ENCODE data around the gene CFAP92. TPM values are rescaled to one million over a fixed set of nuclear protein-coding genes. Genes with fewer than 3 reads are reported as not detected.

The CFAP92 gene
- total RNA-seq, 1 donor from 2014 or later: not detected

DNA sequence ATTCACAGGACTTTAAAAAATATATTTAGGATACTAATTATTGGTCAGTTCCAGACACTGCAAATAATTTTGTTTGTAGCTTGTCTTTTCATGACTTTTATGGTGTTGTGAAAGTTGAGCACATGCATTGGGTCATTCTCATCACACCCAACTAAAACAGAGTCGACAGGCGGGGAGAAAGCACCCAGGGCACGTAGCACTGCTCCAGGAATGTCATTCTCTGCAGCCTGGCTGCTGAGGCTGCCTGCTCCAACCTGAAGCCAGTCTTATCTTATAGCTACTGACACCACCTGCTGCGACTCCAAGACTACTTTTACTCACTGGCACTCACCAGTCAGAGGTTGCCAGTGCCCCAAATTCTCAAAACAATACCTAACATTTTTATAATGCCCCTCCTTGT, 57.5 kb downstream of the CFAP92 start:
- CTCF ChIA-PET: no interaction called here
- no peaks in the 10 kb centered on the region for H3K4me1 Mint-ChIP-seq
- TF ChIP-seq, protein P1, sequence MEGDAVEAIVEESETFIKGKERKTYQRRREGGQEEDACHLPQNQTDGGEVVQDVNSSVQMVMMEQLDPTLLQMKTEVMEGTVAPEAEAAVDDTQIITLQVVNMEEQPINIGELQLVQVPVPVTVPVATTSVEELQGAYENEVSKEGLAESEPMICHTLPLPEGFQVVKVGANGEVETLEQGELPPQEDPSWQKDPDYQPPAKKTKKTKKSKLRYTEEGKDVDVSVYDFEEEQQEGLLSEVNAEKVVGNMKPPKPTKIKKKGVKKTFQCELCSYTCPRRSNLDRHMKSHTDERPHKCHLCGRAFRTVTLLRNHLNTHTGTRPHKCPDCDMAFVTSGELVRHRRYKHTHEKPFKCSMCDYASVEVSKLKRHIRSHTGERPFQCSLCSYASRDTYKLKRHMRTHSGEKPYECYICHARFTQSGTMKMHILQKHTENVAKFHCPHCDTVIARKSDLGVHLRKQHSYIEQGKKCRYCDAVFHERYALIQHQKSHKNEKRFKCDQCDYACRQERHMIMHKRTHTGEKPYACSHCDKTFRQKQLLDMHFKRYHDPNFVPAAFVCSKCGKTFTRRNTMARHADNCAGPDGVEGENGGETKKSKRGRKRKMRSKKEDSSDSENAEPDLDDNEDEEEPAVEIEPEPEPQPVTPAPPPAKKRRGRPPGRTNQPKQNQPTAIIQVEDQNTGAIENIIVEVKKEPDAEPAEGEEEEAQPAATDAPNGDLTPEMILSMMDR (IDR thresholded peaks at IDR 0.05): no peak
- no peaks in the 10 kb centered on the region for H3K9me3 Mint-ChIP-seq
- H3K4me3 Mint-ChIP-seq: no peak overlapping the region
- intact Hi-C loops (cut with micrococcal nuclease): no loop called here
- no peak for ATAC-seq (ENCODE audit: low read depth)
- H3K27ac Mint-ChIP-seq: no peak overlapping the region
- POLR2A ChIA-PET: no interaction called here
- DNase-seq: no peak
- peaks cover 7% of the 10 kb centered on the region for H3K27me3 Mint-ChIP-seq
- no peaks in the 10 kb centered on the region for H3K36me3 Mint-ChIP-seq (ENCODE audit: low read depth)

DNA sequence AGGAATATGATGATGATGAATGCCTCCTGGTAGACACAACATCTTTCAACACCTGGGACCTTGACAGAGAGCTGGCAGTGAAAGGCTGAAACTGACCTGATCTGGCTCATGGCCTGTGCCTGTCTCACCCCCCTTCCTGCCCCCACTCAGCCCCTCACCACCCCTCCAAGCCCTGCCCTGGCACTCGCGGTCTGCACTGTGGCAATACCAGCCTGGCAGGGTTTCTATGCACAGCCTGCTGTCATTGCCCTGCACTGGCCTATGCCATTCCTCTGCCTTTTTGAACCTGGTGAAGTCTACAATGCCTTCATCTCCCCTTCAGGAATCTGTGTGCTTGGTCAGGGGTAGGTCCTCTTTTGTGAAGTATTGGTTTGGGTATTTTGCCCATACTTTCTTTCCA, 58.0 kb downstream of the CFAP92 start:
- TF ChIP-seq, protein P1 (IDR thresholded peaks at IDR 0.05): no peak
- DNase-seq (no peak), ATAC-seq (ENCODE audit: low read depth) (no peak)
- POLR2A ChIA-PET: no interaction called here
- Mint-ChIP-seq H3K27me3 (peaks cover 7% of the 10 kb centered on the region), H3K4me1 (no peaks in the 10 kb centered on the region), H3K9me3 (no peaks in the 10 kb centered on the region), H3K27ac (no peak overlapping the region), H3K36me3 (ENCODE audit: low read depth) (no peaks in the 10 kb centered on the region), H3K4me3 (no peak overlapping the region)
- intact Hi-C loops (cut with micrococcal nuclease): no loop called here
- CTCF ChIA-PET: no interaction called here

DNA sequence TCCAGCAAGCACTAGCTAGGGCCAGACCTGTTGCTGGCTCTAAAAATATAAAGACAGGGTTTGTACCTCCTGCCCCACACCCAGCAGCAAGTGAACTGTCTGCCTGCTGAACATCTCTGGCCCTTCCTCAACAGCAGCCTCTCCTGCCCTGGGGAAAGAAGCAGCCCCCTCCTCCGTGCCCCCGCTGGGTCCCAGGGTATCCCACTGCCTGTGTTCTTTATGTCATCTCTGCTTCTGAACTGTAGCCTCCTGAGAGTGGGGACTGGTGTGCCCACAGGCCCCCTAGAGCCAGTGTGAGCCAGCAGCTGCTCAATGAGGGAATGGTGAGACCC, 60.0 kb downstream of the CFAP92 start:
- DNase-seq: no peak
- no peak for ATAC-seq (ENCODE audit: low read depth)
- H3K36me3 Mint-ChIP-seq (ENCODE audit: low read depth): no peaks in the 10 kb centered on the region
- POLR2A ChIA-PET: no interaction called here
- peaks cover 3% of the 10 kb centered on the region for H3K9me3 Mint-ChIP-seq
- CTCF ChIA-PET: no interaction called here
- H3K4me3 Mint-ChIP-seq: no peak overlapping the region
- intact Hi-C loops (cut with micrococcal nuclease): no loop called here
- H3K4me1 Mint-ChIP-seq: no peaks in the 10 kb centered on the region
- H3K27me3 Mint-ChIP-seq: peaks cover 4% of the 10 kb centered on the region
- no peak overlapping the region for H3K27ac Mint-ChIP-seq
- TF ChIP-seq, protein P1 (IDR thresholded peaks at IDR 0.05): no peak

DNA sequence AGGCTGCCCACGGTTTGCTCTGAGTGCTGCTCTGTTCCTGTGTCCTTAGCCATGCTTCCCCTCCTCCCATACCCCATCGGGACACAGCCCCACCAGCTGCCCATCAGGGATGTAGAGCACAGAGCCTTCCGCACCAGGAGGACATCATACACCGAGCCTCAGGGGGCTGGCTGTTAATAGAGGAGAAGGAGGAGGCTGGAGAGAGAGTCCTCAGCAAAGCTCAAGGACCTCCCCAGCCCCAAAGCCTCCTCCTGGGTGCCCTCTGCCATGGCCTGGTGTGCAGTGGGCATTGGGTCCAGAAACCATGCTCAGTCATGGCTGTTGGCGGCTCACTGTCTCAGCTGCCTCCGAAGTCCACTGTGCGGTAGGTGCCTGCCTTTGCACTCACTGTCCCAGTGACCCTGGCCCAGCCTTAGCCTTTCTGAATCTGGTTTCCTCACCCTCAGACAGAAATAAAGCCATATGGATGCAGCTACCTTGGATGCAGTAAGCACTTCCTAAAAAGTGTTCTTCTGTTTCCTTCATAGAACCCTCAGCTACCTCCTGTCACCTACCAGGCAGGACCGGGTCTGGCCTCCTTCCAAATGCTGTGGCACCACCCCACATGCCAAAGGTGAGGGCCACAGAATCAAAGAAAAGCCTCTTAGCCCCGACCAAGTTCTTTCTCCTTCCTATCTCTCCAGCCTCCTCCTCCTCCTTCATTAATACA, 60.5 kb downstream of the CFAP92 start:
- Mint-ChIP-seq H3K27me3 (peaks cover 4% of the 10 kb centered on the region), H3K9me3 (peaks cover 3% of the 10 kb centered on the region), H3K36me3 (ENCODE audit: low read depth) (no peaks in the 10 kb centered on the region), H3K27ac (no peak overlapping the region), H3K4me1 (no peaks in the 10 kb centered on the region), H3K4me3 (no peak overlapping the region)
- CTCF ChIA-PET: no interaction called here
- POLR2A ChIA-PET: no interaction called here
- ATAC-seq (ENCODE audit: low read depth): no peak
- TF ChIP-seq, protein P1 (IDR thresholded peaks at IDR 0.05): no peak
- no peak for DNase-seq
- intact Hi-C loops (cut with micrococcal nuclease): no loop called here

DNA sequence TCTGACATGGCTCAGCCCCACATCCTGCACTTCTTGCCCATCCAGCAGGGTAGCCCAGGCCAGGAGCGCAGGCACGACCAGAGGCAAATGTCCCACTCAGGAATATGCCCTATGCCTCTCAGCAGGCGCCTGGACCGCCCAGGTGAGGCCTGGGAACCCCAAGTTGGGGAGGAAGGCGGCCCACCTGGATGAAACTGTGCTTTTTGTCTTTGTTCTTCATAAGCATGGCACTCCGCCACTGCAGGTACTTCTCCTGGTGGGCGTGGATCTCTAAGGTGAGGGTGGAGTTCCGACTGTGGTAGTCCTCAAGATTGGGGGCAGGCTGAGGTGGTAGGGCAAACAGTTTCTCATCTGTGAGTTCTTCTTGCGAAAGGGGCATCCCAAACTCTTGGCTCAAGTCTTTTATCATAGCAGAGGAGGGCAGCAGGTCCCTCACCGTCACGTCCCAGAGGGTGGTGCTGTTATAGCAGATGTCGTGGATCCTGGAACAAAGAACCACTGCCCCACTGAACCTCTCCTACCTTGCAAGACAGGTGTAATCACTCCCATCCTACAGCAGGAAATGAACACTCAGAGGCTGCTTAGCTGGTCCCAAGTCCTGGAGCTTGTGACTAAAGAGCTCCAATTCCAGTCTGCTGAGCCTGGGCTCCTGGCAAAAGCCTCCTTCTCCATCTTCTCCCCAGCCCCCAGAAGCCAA, 61.2 kb downstream of the CFAP92 start:
- H3K27me3 Mint-ChIP-seq: peaks cover 3% of the 10 kb centered on the region
- ChIA-PET POLR2A (no interaction called here), CTCF (no interaction called here)
- H3K36me3 Mint-ChIP-seq (ENCODE audit: low read depth): no peaks in the 10 kb centered on the region
- ATAC-seq (ENCODE audit: low read depth) (no peak), DNase-seq (no peak)
- H3K4me3 Mint-ChIP-seq: no peak overlapping the region
- H3K9me3 Mint-ChIP-seq: peaks cover 3% of the 10 kb centered on the region
- H3K27ac Mint-ChIP-seq: no peak overlapping the region
- intact Hi-C loops (cut with micrococcal nuclease): no loop called here
- TF ChIP-seq, protein P1 (IDR thresholded peaks at IDR 0.05): no peak
- no peaks in the 10 kb centered on the region for H3K4me1 Mint-ChIP-seq
